Heart right ventricle (tissue), 16 donors: ENCODE measurements around the gene CBFA2T2. TPM values are rescaled to one million over a fixed set of nuclear protein-coding genes. Genes with fewer than 3 reads are reported as not detected.

ENCODE experiments used
- ATAC-seq, 8 donors: fragments of 200-7000 bp; cut with Tn5 transposase; one replicate each; pipeline ENCODE4 v1.9.1; 2020; ENCODE audit warnings: mild to moderate bottlenecking in 8 of 8, moderate library complexity in 8 of 8, moderate number of reproducible peaks in 1 of 8
- DNase-seq, 2 donors: peaks; one replicate each; pipeline ENCODE4 v3.0.0-alpha.2; 2020
- H3K27ac ChIP-seq, 10 donors: fragments of 200-600 bp; sonication (generic) in 2 of 10; one replicate each; pipeline versions ENCODE4 v1.5.0 to v1.8.0; 2020 to 2022; ENCODE audit warnings: mild to moderate bottlenecking in 3 of 10
- H3K27me3 ChIP-seq, 7 donors: fragments of 200-600 bp; one replicate each; pipeline ENCODE4 v1.8.0; 2021 to 2022; ENCODE audit warnings: mild to moderate bottlenecking in 2 of 7
- H3K36me3 ChIP-seq, 9 donors: fragments of 200-600 bp; sonication (generic) in 1 of 9; one replicate each; pipeline versions ENCODE4 v1.5.0 to v1.8.0; 2020 to 2022; ENCODE audit warnings: mild to moderate bottlenecking in 2 of 9
- H3K4me1 ChIP-seq, 9 donors: fragments of 200-600 bp; sonication (generic) in 1 of 9; one replicate each; pipeline versions ENCODE4 v1.5.0 to v1.8.0; 2020 to 2022; ENCODE audit warnings: mild to moderate bottlenecking in 4 of 9
- H3K4me3 ChIP-seq, 10 donors: fragments of 200-600 bp; sonication (generic) in 2 of 10; one replicate each; pipeline versions ENCODE4 v1.5.0 to v1.8.0; 2020 to 2022; ENCODE audit warnings: mild to moderate bottlenecking in 7 of 10, moderate library complexity in 2 of 10
- H3K9me3 ChIP-seq, 11 donors: fragments of 200-600 bp in 10 of 11; sonication (generic) in 2 of 11; one replicate each; pipeline versions ENCODE4 v1.5.0 to v1.8.0; 2013 to 2022; ENCODE audit warnings: mild to moderate bottlenecking in 2 of 11, control low read depth in 1 of 11, moderate library complexity in 1 of 11
- CTCF ChIP-seq, 9 donors: fragments of 200-600 bp; sonication (generic) in 2 of 9; IDR thresholded peaks; one replicate each; pipeline versions ENCODE4 v1.5.0 to v1.8.0; 2021 to 2022; ENCODE audit warnings: antibody characterized with exemption in 9 of 9, mild to moderate bottlenecking in 5 of 9, moderate library complexity in 1 of 9
- WGBS, 2 donors: extraction: QIAGEN DNeasy Blood & Tissue Kit; methylation state at CpG; one replicate each; pipeline ENCODE4 v1.1.7; 2013; ENCODE audit warnings: inconsistent platforms in 1 of 2; 5-methylcytosine and 5-hydroxymethylcytosine counted together
- intact Hi-C, 10 donors: fragments of 100-400 bp; cut with DNase I; formaldehyde crosslinking; loops; one replicate each; pipeline versions ENCODE4 v1.11.1 to v1.14.2; 2022
- polyA plus RNA-seq, 2 donors: library from polyadenylated mRNA; stranded (reverse); fragments of 200-250 nt; gene quantifications; one replicate each; pipeline ENCODE4 v1.2.3, GENCODE V29; 2013
- total RNA-seq, 10 donors: library from RNA; stranded (reverse); fragmentation: NEBNext Ultra II Directional in 3 of 10; extraction: Animal tissue kit (Norgen Biotek cat#: 25700) in 3 of 10; gene quantifications; one replicate each; pipeline versions ENCODE4 v1.2.1 to v1.2.4, GENCODE V29; 2021 to 2023
- donor health status: Arrhythmogenic right ventricular cardiomyopathy.
- donor health status: ischemic (EF 13 %, LVEDD 7.1; RV severe dilation, severe dysfunction).
- donor health status: healthy with polysubstance abuse.
- donor health status: DM: no; HTN: yes; CAD: no.
- donor health status: DM: no; HTN: no; CAD: no.
- donor health status: ischemic (EF 25% LVEDD 6.9; RV normal size, moderate dysfunction).
- donor health status: ischemic (EF 25% LVEDD 5.7; RV mildly dilated, moderate dysfunction).
- donor health status: healthy.
- donor health status: DM: yes; HTN: yes; CAD: no.
- donor health status: Ischemic cardiomyopathy.
- donor health status: ischemic (EF 35%, LVEDD 5.7; RV mildly dilated, moderate dysfunction).
- donor health status: nonischemic (EF 11% LVEDD 7.7; RV severe dilation, severe dysfunction).
- donor health status: DM: yes; HTN: yes; CAD: no.
- donor health status: PGD.
- donor health status: ischemic (EF 29% LVEDD 5.4; RV normal size, mild dysfunction).
- donor health status: nonischemic (EF 23%, LVEDD 6.1; RV moderate dilation, normal function).

Gene CBFA2T2
- total and polyA plus RNA-seq, 12 donors, result 3.5 to 13.3 (median 11.3) TPM

GRCh38 chr20:33578510-33578909 lies 88.6 kb downstream of the CBFA2T2 start:
- Histone ChIP-seq H3K36me3 (no peaks in the 10 kb centered on the region), H3K4me1 (peaks cover 0 to 41% (median 18%) of the 10 kb centered on the region in 9 donors), H3K27me3 (no peaks in the 10 kb centered on the region), H3K4me3 (no peak overlapping the region), H3K9me3 (no peaks in the 10 kb centered on the region), H3K27ac (no peak overlapping the region)
- peak in 1 of 2 donors; percentile 21 for DNase-seq
- no peak for ATAC-seq
- intact Hi-C loops, result no loop called here
- 75 to 79% methylated on average over 1 of the region's 1 CpG for WGBS, 2 donors
- no peak for TF ChIP-seq CTCF (IDR thresholded peaks at IDR 0.05)

GRCh38 chr20:33583143-33583542 lies 93.2 kb downstream of the CBFA2T2 start:
- intact Hi-C loops, result no loop called here
- DNase-seq (no peak), ATAC-seq (no peak)
- 96 to 98% methylated on average over 2 of the region's 2 CpGs for WGBS, 2 donors
- H3K4me1 ChIP-seq, result peaks cover 0 to 29% (median 3%) of the 10 kb centered on the region in 9 donors
- no peaks in the 10 kb centered on the region for H3K27me3 ChIP-seq
- H3K4me3 ChIP-seq, result no peak overlapping the region
- no peak overlapping the region for H3K27ac ChIP-seq
- TF ChIP-seq CTCF (IDR thresholded peaks at IDR 0.05), result no peak
- no peaks in the 10 kb centered on the region for H3K36me3 ChIP-seq
- H3K9me3 ChIP-seq, result no peaks in the 10 kb centered on the region

- H3K9me3 ChIP-seq, result no peaks in the 10 kb centered on the region
- DNase-seq (no peak), ATAC-seq (no peak)
- H3K36me3 ChIP-seq, result no peaks in the 10 kb centered on the region
- H3K4me3 ChIP-seq, result no peak overlapping the region
- intact Hi-C loops, result no loop called here
- H3K27me3 ChIP-seq, result no peaks in the 10 kb centered on the region
- H3K27ac ChIP-seq, result no peak overlapping the region
- 92 to 98% methylated on average over 3 of the region's 3 CpGs for WGBS, 2 donors
- no peak for TF ChIP-seq CTCF (IDR thresholded peaks at IDR 0.05)
- H3K4me1 ChIP-seq, result peaks cover 0 to 26% (median 3%) of the 10 kb centered on the region in 9 donors
Measured at GRCh38 chr20:33584976-33585375, 95.1 kb downstream of the CBFA2T2 start.

- DNase-seq (no peak), ATAC-seq (no peak)
- H3K9me3 ChIP-seq, result no peaks in the 10 kb centered on the region
- no peaks in the 10 kb centered on the region for H3K27me3 ChIP-seq
- no peak overlapping the region for H3K4me3 ChIP-seq
- TF ChIP-seq CTCF (IDR thresholded peaks at IDR 0.05), result no peak
- intact Hi-C loops, result no loop called here
- H3K4me1 ChIP-seq, result peaks cover 0 to 24% (median 3%) of the 10 kb centered on the region in 9 donors
- no peaks in the 10 kb centered on the region for H3K36me3 ChIP-seq
- no peak overlapping the region for H3K27ac ChIP-seq
- 93 to 94% methylated on average over 4 of the region's 4 CpGs for WGBS, 2 donors
Measured at GRCh38 chr20:33585413-33585812, 95.5 kb downstream of the CBFA2T2 start.
